ENCODE results near the gene SLC45A2.

DNA sequence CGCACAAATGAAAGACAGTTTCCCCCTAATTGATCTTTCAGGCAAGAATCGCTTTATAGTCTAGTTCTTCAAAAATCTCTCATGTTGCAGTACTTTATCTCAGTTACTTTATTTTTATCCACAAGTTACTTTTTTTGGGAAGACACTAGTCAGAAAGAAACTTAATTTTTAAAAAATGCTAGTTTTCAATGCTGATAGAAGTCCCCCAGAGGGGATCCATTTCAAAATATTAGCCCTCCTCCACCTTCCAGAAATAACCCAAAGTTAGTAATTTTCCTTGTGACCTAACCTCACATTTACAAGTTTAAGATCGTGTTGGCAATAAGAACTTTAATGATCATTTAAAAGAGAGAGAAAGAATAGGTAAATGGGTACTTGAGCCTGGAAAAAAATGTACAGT, 47.5 kb upstream of the SLC45A2 start:
- TF ChIP-seq, protein P1, sequence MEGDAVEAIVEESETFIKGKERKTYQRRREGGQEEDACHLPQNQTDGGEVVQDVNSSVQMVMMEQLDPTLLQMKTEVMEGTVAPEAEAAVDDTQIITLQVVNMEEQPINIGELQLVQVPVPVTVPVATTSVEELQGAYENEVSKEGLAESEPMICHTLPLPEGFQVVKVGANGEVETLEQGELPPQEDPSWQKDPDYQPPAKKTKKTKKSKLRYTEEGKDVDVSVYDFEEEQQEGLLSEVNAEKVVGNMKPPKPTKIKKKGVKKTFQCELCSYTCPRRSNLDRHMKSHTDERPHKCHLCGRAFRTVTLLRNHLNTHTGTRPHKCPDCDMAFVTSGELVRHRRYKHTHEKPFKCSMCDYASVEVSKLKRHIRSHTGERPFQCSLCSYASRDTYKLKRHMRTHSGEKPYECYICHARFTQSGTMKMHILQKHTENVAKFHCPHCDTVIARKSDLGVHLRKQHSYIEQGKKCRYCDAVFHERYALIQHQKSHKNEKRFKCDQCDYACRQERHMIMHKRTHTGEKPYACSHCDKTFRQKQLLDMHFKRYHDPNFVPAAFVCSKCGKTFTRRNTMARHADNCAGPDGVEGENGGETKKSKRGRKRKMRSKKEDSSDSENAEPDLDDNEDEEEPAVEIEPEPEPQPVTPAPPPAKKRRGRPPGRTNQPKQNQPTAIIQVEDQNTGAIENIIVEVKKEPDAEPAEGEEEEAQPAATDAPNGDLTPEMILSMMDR (IDR thresholded peaks at IDR 0.05): no peak
- TF ChIP-seq SIN3A (IDR thresholded peaks at IDR 0.05; ENCODE audit: borderline replicate concordance, insufficient read depth, low read depth, low read length) (no peak), POLR2AphosphoS5 (IDR thresholded peaks at IDR 0.05; ENCODE audit: low read depth, low read length) (no peak)
- TF ChIP-seq, protein P2, sequence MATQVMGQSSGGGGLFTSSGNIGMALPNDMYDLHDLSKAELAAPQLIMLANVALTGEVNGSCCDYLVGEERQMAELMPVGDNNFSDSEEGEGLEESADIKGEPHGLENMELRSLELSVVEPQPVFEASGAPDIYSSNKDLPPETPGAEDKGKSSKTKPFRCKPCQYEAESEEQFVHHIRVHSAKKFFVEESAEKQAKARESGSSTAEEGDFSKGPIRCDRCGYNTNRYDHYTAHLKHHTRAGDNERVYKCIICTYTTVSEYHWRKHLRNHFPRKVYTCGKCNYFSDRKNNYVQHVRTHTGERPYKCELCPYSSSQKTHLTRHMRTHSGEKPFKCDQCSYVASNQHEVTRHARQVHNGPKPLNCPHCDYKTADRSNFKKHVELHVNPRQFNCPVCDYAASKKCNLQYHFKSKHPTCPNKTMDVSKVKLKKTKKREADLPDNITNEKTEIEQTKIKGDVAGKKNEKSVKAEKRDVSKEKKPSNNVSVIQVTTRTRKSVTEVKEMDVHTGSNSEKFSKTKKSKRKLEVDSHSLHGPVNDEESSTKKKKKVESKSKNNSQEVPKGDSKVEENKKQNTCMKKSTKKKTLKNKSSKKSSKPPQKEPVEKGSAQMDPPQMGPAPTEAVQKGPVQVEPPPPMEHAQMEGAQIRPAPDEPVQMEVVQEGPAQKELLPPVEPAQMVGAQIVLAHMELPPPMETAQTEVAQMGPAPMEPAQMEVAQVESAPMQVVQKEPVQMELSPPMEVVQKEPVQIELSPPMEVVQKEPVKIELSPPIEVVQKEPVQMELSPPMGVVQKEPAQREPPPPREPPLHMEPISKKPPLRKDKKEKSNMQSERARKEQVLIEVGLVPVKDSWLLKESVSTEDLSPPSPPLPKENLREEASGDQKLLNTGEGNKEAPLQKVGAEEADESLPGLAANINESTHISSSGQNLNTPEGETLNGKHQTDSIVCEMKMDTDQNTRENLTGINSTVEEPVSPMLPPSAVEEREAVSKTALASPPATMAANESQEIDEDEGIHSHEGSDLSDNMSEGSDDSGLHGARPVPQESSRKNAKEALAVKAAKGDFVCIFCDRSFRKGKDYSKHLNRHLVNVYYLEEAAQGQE (IDR thresholded peaks at IDR 0.05; ENCODE audit: insufficient read depth in 1 of 2, low read depth in 2 of 2, low read length in 1 of 2): no peak

Data from Panc1 (cell line).